ENCODE measurements around the gene HMG20A.

Gene HMG20A

GRCh38 chr15:77454265-77454664 lies 33.6 kb downstream of the HMG20A start:
- Histone ChIP-seq H3K9ac (ENCODE audit: low read depth, low read length, poor library complexity, severe bottlenecking) (no peak overlapping the region), H3K9me3 (ENCODE audit: insufficient read depth, low read depth, low read length) (no peaks in the 10 kb centered on the region), H3K4me1 (ENCODE audit: insufficient read depth, low read length, poor library complexity, severe bottlenecking) (peaks cover 17% of the 10 kb centered on the region), H3K79me2 (ENCODE audit: insufficient read depth, low read length) (peaks cover 5% of the 10 kb centered on the region; the same call in 1 of the 2 replicates), H3F3A (ENCODE audit: low read depth) (0 out of 2 replicates have a peak, but pooled peaks cover 4% of the 10 kb centered on the region), H3K36me3 (ENCODE audit: insufficient read depth, low read length) (peaks cover 15% of the 10 kb centered on the region), H3K4me2 (ENCODE audit: low read depth, low read length, poor library complexity, severe bottlenecking) (no peak overlapping the region), H2AFZ (ENCODE audit: low read length) (no peak overlapping the region), H3K4me3 (ENCODE audit: low read length, poor library complexity, severe bottlenecking) (no peak overlapping the region), H3K9me2 (replicated peaks; ENCODE audit: low read depth, low read length) (no peaks in the 10 kb centered on the region), H3K27me3 (ENCODE audit: insufficient read depth, low read length, poor library complexity, severe bottlenecking) (no peaks in the 10 kb centered on the region), H4K20me1 (ENCODE audit: insufficient read depth, low read length, poor library complexity, severe bottlenecking) (peaks cover under 1% of the 10 kb centered on the region)
- TF ChIP-seq EZH2phosphoT487 (IDR thresholded peaks at IDR 0.05; ENCODE audit: borderline replicate concordance) (no peak), CTCF (conservative IDR thresholded peaks at IDR 0.05; ENCODE audit: low read length) (no peak)

- no peak overlapping the region for H2AFZ ChIP-seq (ENCODE audit: low read length)
- no peaks in the 10 kb centered on the region for H3K9me2 ChIP-seq (replicated peaks; ENCODE audit: low read depth, low read length)
- 0 out of 2 replicates have a peak, but pooled peaks cover 4% of the 10 kb centered on the region for H3F3A ChIP-seq (ENCODE audit: low read depth)
- no peak overlapping the region for H3K9ac ChIP-seq (ENCODE audit: low read depth, low read length, poor library complexity, severe bottlenecking)
- TF ChIP-seq CTCF (conservative IDR thresholded peaks at IDR 0.05; ENCODE audit: low read length) (no peak), EZH2phosphoT487 (IDR thresholded peaks at IDR 0.05; ENCODE audit: borderline replicate concordance) (no peak)
- peaks cover 21% of the 10 kb centered on the region for H3K36me3 ChIP-seq (ENCODE audit: insufficient read depth, low read length)
- H3K27me3 ChIP-seq (ENCODE audit: insufficient read depth, low read length, poor library complexity, severe bottlenecking), result no peaks in the 10 kb centered on the region
- peaks cover 17% of the 10 kb centered on the region for H3K4me1 ChIP-seq (ENCODE audit: insufficient read depth, low read length, poor library complexity, severe bottlenecking)
- peaks cover 5% of the 10 kb centered on the region; the same call in 1 of the 2 replicates for H3K79me2 ChIP-seq (ENCODE audit: insufficient read depth, low read length)
- H3K9me3 ChIP-seq (ENCODE audit: insufficient read depth, low read depth, low read length), result no peaks in the 10 kb centered on the region
- H3K4me3 ChIP-seq (ENCODE audit: low read length, poor library complexity, severe bottlenecking), result no peak overlapping the region
- no peaks in the 10 kb centered on the region for H4K20me1 ChIP-seq (ENCODE audit: insufficient read depth, low read length, poor library complexity, severe bottlenecking)
- H3K4me2 ChIP-seq (ENCODE audit: low read depth, low read length, poor library complexity, severe bottlenecking), result no peak overlapping the region
Measured at GRCh38 chr15:77454951-77455350, 34.3 kb downstream of the HMG20A start.

GRCh38 chr15:77455696-77456321 lies 35.1 kb downstream of the HMG20A start:
- Histone ChIP-seq H3K9me3 (ENCODE audit: insufficient read depth, low read depth, low read length) (no peaks in the 10 kb centered on the region), H4K20me1 (ENCODE audit: insufficient read depth, low read length, poor library complexity, severe bottlenecking) (no peaks in the 10 kb centered on the region), H2AFZ (ENCODE audit: low read length) (no peak overlapping the region), H3K36me3 (ENCODE audit: insufficient read depth, low read length) (peaks cover 21% of the 10 kb centered on the region; the same call in 1 of the 2 replicates), H3K4me1 (ENCODE audit: insufficient read depth, low read length, poor library complexity, severe bottlenecking) (peaks cover 17% of the 10 kb centered on the region), H3K9me2 (replicated peaks; ENCODE audit: low read depth, low read length) (no peaks in the 10 kb centered on the region), H3K4me3 (ENCODE audit: low read length, poor library complexity, severe bottlenecking) (no peak overlapping the region), H3K9ac (ENCODE audit: low read depth, low read length, poor library complexity, severe bottlenecking) (no peak overlapping the region), H3K27me3 (ENCODE audit: insufficient read depth, low read length, poor library complexity, severe bottlenecking) (no peaks in the 10 kb centered on the region), H3K4me2 (ENCODE audit: low read depth, low read length, poor library complexity, severe bottlenecking) (no peak overlapping the region), H3F3A (ENCODE audit: low read depth) (0 out of 2 replicates have a peak, but pooled peaks cover 4% of the 10 kb centered on the region), H3K79me2 (ENCODE audit: insufficient read depth, low read length) (0 out of 2 replicates have a peak, but pooled peaks cover under 1% of the 10 kb centered on the region)
- TF ChIP-seq CTCF (conservative IDR thresholded peaks at IDR 0.05; ENCODE audit: low read length) (no peak), EZH2phosphoT487 (IDR thresholded peaks at IDR 0.05; ENCODE audit: borderline replicate concordance) (no peak)
